ENCODE data around the gene UCMA. TPM values are rescaled to one million over a fixed set of nuclear protein-coding genes. Genes with fewer than 3 reads are reported as not detected.
"Not testable (repeated sequence)": the region's sequence is repeated elsewhere in the genome, so short reads cannot be mapped to it uniquely, and the experiment has no call there.

Gene UCMA, protein sequence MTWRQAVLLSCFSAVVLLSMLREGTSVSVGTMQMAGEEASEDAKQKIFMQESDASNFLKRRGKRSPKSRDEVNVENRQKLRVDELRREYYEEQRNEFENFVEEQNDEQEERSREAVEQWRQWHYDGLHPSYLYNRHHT
- total RNA-seq (not detected), polyA plus RNA-seq (not detected)
- long read RNA-seq, donor 1: 0 reads
- long read RNA-seq, donor 2: 0 reads

DNA sequence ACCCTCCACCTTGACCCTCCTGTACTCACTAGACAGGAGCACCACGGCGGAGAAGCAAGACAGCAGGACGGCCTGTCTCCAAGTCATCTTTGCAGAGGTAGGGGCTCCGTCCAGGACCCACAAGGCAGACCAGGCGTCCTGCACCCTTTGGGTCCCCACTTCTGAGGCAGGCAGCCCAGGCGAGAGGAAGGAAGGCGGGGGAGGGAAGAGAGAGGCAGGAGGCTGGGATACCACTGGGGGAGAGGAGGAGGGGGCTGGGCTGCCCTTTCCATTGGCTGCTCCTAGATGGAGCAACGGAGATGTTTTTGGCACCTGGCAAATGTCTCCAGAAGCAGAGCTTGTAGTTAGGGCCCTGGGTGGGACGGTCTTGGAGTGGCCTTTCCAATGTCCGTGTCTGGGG is at the start of gene UCMA:
Gene UCMA, minus strand, starts transcription at position 203 of the 400 bp plus-strand sequence. Its CDS starts 116 bp downstream, at position 87.
- no peak within 1 kb of the TSS for H3K27ac ChIP-seq
- DNase-seq: no peak
- H3K36me3 ChIP-seq: no peaks in the 10 kb centered on the region
- intact Hi-C loops (cut with DNase I; ENCODE audit: low total_unique reads): no loop called here
- TF ChIP-seq POLR2AphosphoS5 (IDR thresholded peaks at IDR 0.05) (no peak), POLR2A (IDR thresholded peaks at IDR 0.05) (no peak)
- TF ChIP-seq, protein P1, sequence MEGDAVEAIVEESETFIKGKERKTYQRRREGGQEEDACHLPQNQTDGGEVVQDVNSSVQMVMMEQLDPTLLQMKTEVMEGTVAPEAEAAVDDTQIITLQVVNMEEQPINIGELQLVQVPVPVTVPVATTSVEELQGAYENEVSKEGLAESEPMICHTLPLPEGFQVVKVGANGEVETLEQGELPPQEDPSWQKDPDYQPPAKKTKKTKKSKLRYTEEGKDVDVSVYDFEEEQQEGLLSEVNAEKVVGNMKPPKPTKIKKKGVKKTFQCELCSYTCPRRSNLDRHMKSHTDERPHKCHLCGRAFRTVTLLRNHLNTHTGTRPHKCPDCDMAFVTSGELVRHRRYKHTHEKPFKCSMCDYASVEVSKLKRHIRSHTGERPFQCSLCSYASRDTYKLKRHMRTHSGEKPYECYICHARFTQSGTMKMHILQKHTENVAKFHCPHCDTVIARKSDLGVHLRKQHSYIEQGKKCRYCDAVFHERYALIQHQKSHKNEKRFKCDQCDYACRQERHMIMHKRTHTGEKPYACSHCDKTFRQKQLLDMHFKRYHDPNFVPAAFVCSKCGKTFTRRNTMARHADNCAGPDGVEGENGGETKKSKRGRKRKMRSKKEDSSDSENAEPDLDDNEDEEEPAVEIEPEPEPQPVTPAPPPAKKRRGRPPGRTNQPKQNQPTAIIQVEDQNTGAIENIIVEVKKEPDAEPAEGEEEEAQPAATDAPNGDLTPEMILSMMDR (IDR thresholded peaks at IDR 0.05 in 8 of 11, conservative IDR thresholded peaks at IDR 0.05 in 3 of 11): no peak
- no peak within 1 kb of the TSS for H3K4me3 ChIP-seq
- WGBS, 5 donors: 71 to 81% (median 76%) methylated on average over 9 to 10 of the region's 10 CpGs
- no peaks in the 10 kb centered on the region for H3K4me1 ChIP-seq
- H3K9me3 ChIP-seq: no peaks in the 10 kb centered on the region
- peaks cover 0 to 13% (median 0%) of the 10 kb centered on the region in 7 donors for H3K27me3 ChIP-seq (replicated peaks in 1 of 7)

DNA sequence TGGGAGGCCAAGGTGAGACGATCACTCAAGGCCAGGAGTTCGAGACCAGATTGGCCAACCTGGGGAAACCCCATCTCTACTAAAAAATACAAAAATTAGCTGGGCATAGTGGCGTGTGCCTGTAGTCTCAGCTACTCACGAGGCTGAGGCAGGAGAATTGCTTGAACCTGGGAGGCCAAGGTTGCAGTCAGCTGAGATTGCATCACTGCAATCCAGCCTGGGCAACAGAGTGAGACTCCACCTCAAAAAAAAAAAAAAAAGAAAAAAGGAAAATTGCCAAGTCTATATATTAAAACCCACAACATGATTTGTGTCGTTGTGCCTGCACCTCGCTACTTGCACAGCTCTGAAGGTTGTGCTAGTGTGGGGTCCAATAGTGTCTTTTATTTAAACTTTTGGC is 48.2 kb upstream of the UCMA start:
- intact Hi-C loops (cut with DNase I; ENCODE audit: low total_unique reads); H3K4me1 ChIP-seq; H3K27ac ChIP-seq; H3K27me3 ChIP-seq (replicated peaks in 1 of 7); H3K9me3 ChIP-seq; H3K4me3 ChIP-seq; DNase-seq: not testable (repeated sequence)
- 90 to 95% (median 92%) methylated on average over 6 of the region's 6 CpGs for WGBS, 5 donors
- peaks cover 0 to 84% (median 17%) of the 10 kb centered on the region in 6 donors for H3K36me3 ChIP-seq

DNA sequence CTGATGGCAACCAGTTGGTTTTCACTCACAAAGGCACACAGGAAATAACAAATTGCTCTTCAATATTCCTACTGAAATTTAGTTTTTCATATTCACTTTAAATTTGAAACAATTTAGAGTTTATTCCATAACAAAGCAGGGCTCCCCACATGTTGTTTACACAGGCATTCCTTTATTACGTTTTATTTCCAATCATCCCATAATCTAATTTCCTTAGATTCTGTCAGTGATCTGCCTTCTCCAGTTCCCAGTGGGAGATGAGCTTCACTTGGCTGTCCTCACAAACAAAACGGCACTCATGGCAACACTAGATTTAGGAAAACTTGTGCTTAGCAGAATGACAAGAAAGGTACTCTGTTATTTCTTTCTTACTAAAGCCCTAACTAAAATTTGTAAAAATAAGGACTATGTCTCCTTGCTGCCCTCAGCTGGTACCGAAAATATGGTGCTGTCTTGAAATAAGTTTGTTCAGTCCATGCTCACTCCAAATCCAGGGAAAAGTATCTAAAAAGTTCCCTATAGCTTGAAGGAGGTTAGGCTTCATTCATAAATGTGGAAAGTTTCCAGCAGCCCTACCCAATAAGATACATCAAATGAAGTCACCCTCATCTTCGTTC is 42.7 kb upstream of the UCMA start:
- DNase-seq: no peak
- intact Hi-C loops (cut with DNase I; ENCODE audit: low total_unique reads): no loop called here
- no peaks in the 10 kb centered on the region for H3K27me3 ChIP-seq (replicated peaks in 1 of 7)
- no peaks in the 10 kb centered on the region for H3K9me3 ChIP-seq
- WGBS, 5 donors: 73 to 89% (median 84%) methylated on average over 4 of the region's 4 CpGs
- no peak overlapping the region for H3K27ac ChIP-seq
- peaks cover 0 to 43% (median 16%) of the 10 kb centered on the region in 6 donors for H3K36me3 ChIP-seq
- H3K4me1 ChIP-seq: no peaks in the 10 kb centered on the region
- TF ChIP-seq POLR2A (IDR thresholded peaks at IDR 0.05): no peak
- TF ChIP-seq, protein P1 (IDR thresholded peaks at IDR 0.05 in 8 of 11, conservative IDR thresholded peaks at IDR 0.05 in 3 of 11): no peak
- no peak for TF ChIP-seq POLR2AphosphoS5 (IDR thresholded peaks at IDR 0.05)
- no peak overlapping the region for H3K4me3 ChIP-seq

DNA sequence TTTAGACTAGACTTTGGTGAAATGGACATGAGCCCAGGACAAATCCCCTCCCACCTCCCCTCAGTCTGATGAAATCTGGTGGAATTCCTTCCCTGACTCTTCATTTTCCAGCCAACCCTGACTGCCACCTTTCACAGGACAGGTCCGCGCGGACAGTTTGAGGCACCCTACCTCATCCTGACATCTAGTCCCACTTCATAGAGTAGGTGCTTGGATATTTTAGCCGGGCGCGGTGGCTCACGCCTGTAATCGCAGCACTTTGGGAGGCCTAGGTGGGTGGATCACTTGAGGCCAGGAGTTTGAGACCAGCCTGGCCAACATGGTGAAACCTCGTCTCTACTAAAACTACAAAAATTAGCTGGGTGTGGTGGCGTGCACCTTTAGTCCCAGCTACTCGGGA is 42.0 kb upstream of the UCMA start:
- WGBS, 5 donors: 96 to 99% (median 98%) methylated on average over 11 of the region's 11 CpGs
- H3K9me3 ChIP-seq; H3K4me3 ChIP-seq; DNase-seq; H3K4me1 ChIP-seq; intact Hi-C loops (cut with DNase I; ENCODE audit: low total_unique reads); H3K27me3 ChIP-seq (replicated peaks in 1 of 7); H3K27ac ChIP-seq: not testable (repeated sequence)
- H3K36me3 ChIP-seq: peaks cover 0 to 36% (median 15%) of the 10 kb centered on the region in 6 donors

DNA sequence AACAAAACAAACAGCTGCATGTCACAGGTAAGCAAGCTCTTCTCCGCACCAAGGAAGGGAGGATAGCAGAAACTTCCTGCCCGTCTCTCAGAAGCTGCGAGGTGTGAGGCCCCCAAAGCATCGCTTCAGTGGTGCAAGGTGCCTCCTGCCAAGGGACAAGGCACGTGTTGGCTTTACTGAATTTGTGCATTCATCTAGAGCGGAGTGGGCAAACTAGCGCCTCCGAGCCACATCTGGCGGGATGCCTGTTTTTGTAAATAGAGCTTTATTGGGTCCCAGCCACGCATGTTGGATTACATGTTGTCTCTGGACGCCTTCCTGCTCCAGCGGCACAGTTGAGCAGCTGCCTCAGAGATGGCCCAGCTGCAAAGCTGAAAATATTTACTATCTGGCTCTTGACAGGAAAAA is 38.0 kb upstream of the UCMA start:
- TF ChIP-seq POLR2AphosphoS5 (IDR thresholded peaks at IDR 0.05) (peak in 1 of 3 donors; percentile 7), POLR2A (IDR thresholded peaks at IDR 0.05) (no peak)
- Histone ChIP-seq H3K9me3 (no peaks in the 10 kb centered on the region), H3K36me3 (no peaks in the 10 kb centered on the region), H3K4me3 (peak overlapping the region in 1 of 8 donors; percentile 1), H3K27ac (peak overlapping the region in 1 of 8 donors; percentile 52), H3K27me3 (replicated peaks in 1 of 7) (no peaks in the 10 kb centered on the region), H3K4me1 (peaks cover 0 to 5% (median 0%) of the 10 kb centered on the region in 6 donors)
- WGBS, 5 donors: 76 to 86% (median 80%) methylated on average over 12 of the region's 12 CpGs
- intact Hi-C loops (cut with DNase I; ENCODE audit: low total_unique reads): no loop called here
- no peak for DNase-seq

Data from spleen (tissue), 13 donors.